Smooth muscle cell (in vitro differentiated cells): ENCODE measurements around the gene PRKAG2. TPM values are rescaled to one million over a fixed set of nuclear protein-coding genes. Genes with fewer than 3 reads are reported as not detected.

ENCODE experiments used
- DNase-seq: peaks from one replicate; lab custom pipeline; 2025; ENCODE audit not compliant: unreplicated experiment; lab: John Stamatoyannopoulos, UW
- H2AFZ ChIP-seq: fragments of 200-600 bp; sonication (generic); 2 replicates; pipeline ENCODE4 v1.6.0; 2016; ENCODE audit warnings: antibody characterized with exemption, low read depth, mild to moderate bottlenecking
- H3F3A ChIP-seq: fragments of 200-600 bp; sonication (generic); 2 replicates; pipeline ENCODE4 v1.6.0; 2017; ENCODE audit warnings: antibody characterized with exemption, low read depth
- H3K27ac ChIP-seq: fragments of 200-600 bp; sonication (generic); 2 replicates; pipeline ENCODE4 v1.5.1; 2016; ENCODE audit warnings: low read depth, mild to moderate bottlenecking
- H3K27me3 ChIP-seq: fragments of 200-600 bp; sonication (generic); 2 replicates; pipeline ENCODE4 v1.6.1; 2016; ENCODE audit warnings: low read depth, mild to moderate bottlenecking
- H3K36me3 ChIP-seq: fragments of 200-600 bp; sonication (generic); 2 replicates; pipeline ENCODE4 v1.5.1; 2016; ENCODE audit warnings: low read depth
- H3K4me1 ChIP-seq: fragments of 200-600 bp; sonication (generic); 2 replicates; pipeline ENCODE4 v1.5.1; 2016; ENCODE audit warnings: low read depth
- H3K4me2 ChIP-seq: fragments of 200-600 bp; sonication (generic); 2 replicates; pipeline ENCODE4 v1.6.0; 2016; ENCODE audit warnings: mild to moderate bottlenecking
- H3K4me3 ChIP-seq: fragments of 200-600 bp; sonication (generic); 2 replicates; pipeline ENCODE4 v1.5.1; 2016; ENCODE audit warnings: mild to moderate bottlenecking
- H3K79me2 ChIP-seq: fragments of 200-600 bp; sonication (generic); 2 replicates; pipeline ENCODE4 v1.6.0; 2016; ENCODE audit warnings: low read depth, mild to moderate bottlenecking
- H3K9ac ChIP-seq: fragments of 200-600 bp; sonication (generic); 2 replicates; pipeline ENCODE4 v1.6.0; 2016; ENCODE audit warnings: low read depth
- H3K9me3 ChIP-seq: fragments of 200-600 bp; sonication (generic); replicated peaks from 2 replicates; pipeline ENCODE4 v1.5.1; 2016; ENCODE audit warnings: low read depth
- H4K20me1 ChIP-seq: fragments of 200-600 bp; sonication (generic); 2 replicates; pipeline ENCODE4 v1.6.0; 2016; ENCODE audit warnings: low read depth
- CTCF ChIP-seq: fragments of 200-600 bp; sonication (generic); IDR thresholded peaks from 2 replicates; pipeline ENCODE4 v1.5.1; 2017; ENCODE audit warnings: borderline replicate concordance, mild to moderate bottlenecking, antibody characterized with exemption; ENCODE audit not compliant: insufficient read depth, poor library complexity, severe bottlenecking
- WGBS: methylation state at CpG from one replicate; pipeline ENCODE4 v1.1.7; 2016; ENCODE audit warnings: low lambda C conversion rate; 5-methylcytosine and 5-hydroxymethylcytosine counted together
- polyA plus RNA-seq: library from polyadenylated mRNA; unstranded; fragments of >200 nt; fragmentation: Nextera tagmentation; extraction: Ambion mirVana; gene quantifications from 2 replicates; pipeline ENCODE4 v1.2.1, GENCODE V29; 2016
- total RNA-seq: library from RNA; depleted of rRNA; stranded (reverse); fragments of >200 nt; gene quantifications from 2 replicates; pipeline ENCODE4 v1.2.3, GENCODE V29; 2014

PRKAG2 gene
- total and polyA plus RNA-seq, 2 experiments from 2014 or later = 3.5 to 3.9 TPM

DNA sequence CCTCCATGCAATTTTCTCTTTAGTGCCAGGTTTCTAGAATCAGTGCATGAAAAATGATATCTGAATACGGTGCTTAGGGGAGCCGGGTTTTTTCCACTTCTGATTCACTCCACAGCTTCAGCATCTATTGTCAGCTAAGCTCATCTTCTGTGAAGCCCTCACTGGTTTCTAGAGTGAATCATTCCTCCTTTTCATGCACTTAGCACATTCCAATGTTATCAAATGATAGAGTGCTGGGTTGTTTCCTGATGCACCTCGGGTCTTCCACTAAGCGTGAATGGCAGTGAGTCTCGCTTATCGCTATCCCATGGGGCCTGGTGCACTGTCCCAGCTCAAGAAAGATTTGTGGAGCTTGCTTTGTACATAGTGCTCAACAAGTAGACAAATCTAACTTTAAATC lies 186.3 kb downstream of the PRKAG2 start:
- TF ChIP-seq CTCF = no peak
- H3F3A ChIP-seq = no peaks in the 10 kb centered on the region
- H3K36me3 ChIP-seq = no peaks in the 10 kb centered on the region
- no peak for DNase-seq
- no peak overlapping the region for H2AFZ ChIP-seq
- no peak overlapping the region for H3K9ac ChIP-seq
- no peak overlapping the region for H3K27ac ChIP-seq
- H3K9me3 ChIP-seq = no peaks in the 10 kb centered on the region
- H4K20me1 ChIP-seq = no peaks in the 10 kb centered on the region
- no peak overlapping the region for H3K4me3 ChIP-seq
- WGBS = 21% methylated on average over 6 of the region's 6 CpGs
- peak overlapping the region; percentile 33 for H3K4me2 ChIP-seq
- no peaks in the 10 kb centered on the region for H3K27me3 ChIP-seq
- H3K79me2 ChIP-seq = no peaks in the 10 kb centered on the region
- H3K4me1 ChIP-seq = peaks cover 4% of the 10 kb centered on the region

GRCh38 chr7:151689196-151689971 lies 187.5 kb downstream of the PRKAG2 start:
- H3K27me3 ChIP-seq = no peaks in the 10 kb centered on the region
- no peaks in the 10 kb centered on the region for H3F3A ChIP-seq
- no peak overlapping the region for H3K4me2 ChIP-seq
- H4K20me1 ChIP-seq = no peaks in the 10 kb centered on the region
- no peaks in the 10 kb centered on the region for H3K9me3 ChIP-seq
- H3K9ac ChIP-seq = no peak overlapping the region
- TF ChIP-seq CTCF = no peak
- WGBS = 87% methylated on average over 21 of the region's 22 CpGs
- H3K79me2 ChIP-seq = no peaks in the 10 kb centered on the region
- no peak for DNase-seq
- no peak overlapping the region for H2AFZ ChIP-seq
- H3K4me1 ChIP-seq = peaks cover 4% of the 10 kb centered on the region
- no peak overlapping the region for H3K4me3 ChIP-seq
- no peak overlapping the region for H3K27ac ChIP-seq
- no peaks in the 10 kb centered on the region for H3K36me3 ChIP-seq

- Histone ChIP-seq H3K27me3 (no peaks in the 10 kb centered on the region), H3K4me2 (peak overlapping the region; percentile 30), H3K36me3 (no peaks in the 10 kb centered on the region), H4K20me1 (no peaks in the 10 kb centered on the region), H3F3A (no peaks in the 10 kb centered on the region), H3K9me3 (no peaks in the 10 kb centered on the region), H2AFZ (no peak overlapping the region), H3K27ac (no peak overlapping the region), H3K9ac (no peak overlapping the region), H3K4me3 (no peak overlapping the region), H3K4me1 (peaks cover 4% of the 10 kb centered on the region), H3K79me2 (no peaks in the 10 kb centered on the region)
- 79% methylated on average over 19 of the region's 19 CpGs for WGBS
- no peak for DNase-seq
- TF ChIP-seq CTCF = no peak
Observed at GRCh38 chr7:151688236-151688780, 188.6 kb downstream of the PRKAG2 start.
